GM12878 (cell line): ENCODE data around the gene SPAG9. TPM values are rescaled to one million over a fixed set of nuclear protein-coding genes. Genes with fewer than 3 reads are reported as not detected.

Experiments
- ATAC-seq: fragments of 200-7000 bp; cut with Tn5 transposase; 3 replicates; pipeline ENCODE4 v1.9.1; 2020; ENCODE audit warnings: mild to moderate bottlenecking, moderate library complexity
- BruUV-seq: library from RNA; stranded (reverse); fragments of 400-500 nt; replicated peaks from 2 replicates; lab custom pipeline; 2021; lab: Mats Ljungman, UMichigan
- CTCF ChIA-PET: fragments of 300-600 bp; sonication (Branson Sonifier 250); formaldehyde crosslinking; extraction: SDS; loops from one replicate; lab custom pipeline; 2021; ENCODE audit warnings: inconsistent platforms; lab: Yijun Ruan, JAX
- POLR2A ChIA-PET: fragments of 350-600 bp; formaldehyde crosslinking; extraction: SDS; loops from one replicate; lab custom pipeline; 2021; ENCODE audit warnings: inconsistent platforms; lab: Charles Lee
- RAD21 ChIA-PET: fragments of 300-600 bp; sonication (Branson Sonifier 250); formaldehyde crosslinking; loops from one replicate; lab custom pipeline; 2023; ENCODE audit warnings: antibody characterized with exemption; ENCODE audit not compliant: unreplicated experiment; lab: Charles Lee
- SMC1A ChIA-PET: fragments of 300-600 bp; sonication (Branson Sonifier 250); formaldehyde crosslinking; loops from one replicate; lab custom pipeline; 2023; ENCODE audit not compliant: unreplicated experiment, uncharacterized antibody; lab: Charles Lee
- DNase-seq: peaks from one replicate; pipeline ENCODE4 v3.0.0-alpha.2; 2011; ENCODE audit warnings: low read depth, low spot score
- FAIRE-seq: peaks from 3 replicates; lab custom pipeline; 2011; peaks lifted over from hg19 to GRCh38; lab: Jason Lieb, UNC
- H2AFZ ChIP-seq: 2 replicates; pipeline ENCODE4 v1.6.0; 2011; ENCODE audit warnings: low read depth, low read length, control low read depth; ENCODE audit not compliant: control insufficient read depth
- H3K27ac ChIP-seq: 2 replicates; pipeline ENCODE4 v1.5.1; 2011; ENCODE audit warnings: control low read depth; ENCODE audit not compliant: control insufficient read depth, insufficient read depth
- H3K27me3 ChIP-seq, 2 experiments: replicated peaks in 1 of 2; 2 replicates each; pipeline versions ENCODE4 v1.6.0 to v1.6.1; 2011; ENCODE audit warnings: low read length in 1 of 2; ENCODE audit not compliant: control insufficient read depth in 2 of 2, insufficient read depth in 2 of 2
- H3K36me3 ChIP-seq, 2 experiments: 2 replicates each; pipeline ENCODE4 v1.5.1; 2011; ENCODE audit warnings: low read length in 1 of 2; ENCODE audit not compliant: control insufficient read depth in 2 of 2, insufficient read depth in 2 of 2
- H3K4me1 ChIP-seq: 2 replicates; pipeline ENCODE4 v1.6.1; 2011; ENCODE audit warnings: mild to moderate bottlenecking, low read length, moderate library complexity, mixed read lengths; ENCODE audit not compliant: control insufficient read depth, insufficient read depth
- H3K4me2 ChIP-seq: 2 replicates; pipeline ENCODE4 v1.6.0; 2011; ENCODE audit warnings: control low read depth; ENCODE audit not compliant: control insufficient read depth, insufficient read depth
- H3K4me3 ChIP-seq: fragments of 200-600 bp; sonication (generic); 2 replicates; pipeline ENCODE4 v1.5.1; 2016
- H3K79me2 ChIP-seq: 2 replicates; pipeline ENCODE4 v1.6.0; 2011; ENCODE audit warnings: low read length; ENCODE audit not compliant: control insufficient read depth, insufficient read depth
- H3K9ac ChIP-seq: 2 replicates; pipeline ENCODE4 v1.8.0; 2011; ENCODE audit warnings: low read length, control low read depth, mixed read lengths; ENCODE audit not compliant: control insufficient read depth, insufficient read depth
- H3K9me3 ChIP-seq: replicated peaks from 3 replicates; pipeline ENCODE4 v1.5.1; 2011; ENCODE audit warnings: mild to moderate bottlenecking, low read length; ENCODE audit not compliant: control insufficient read depth, insufficient read depth
- H4K20me1 ChIP-seq: 2 replicates; pipeline ENCODE4 v1.6.0; 2011; ENCODE audit not compliant: control insufficient read depth, insufficient read depth
- CEBPB ChIP-seq, 2 experiments: fragments of 150-350 bp in 1 of 2; IDR thresholded peaks; 2 replicates each; pipeline ENCODE4 v1.6.1; 2012 to 2014; ENCODE audit warnings: low read depth in 2 of 2, low read length in 2 of 2, borderline replicate concordance in 1 of 2, inconsistent platforms in 1 of 2
- EZH2 ChIP-seq: IDR thresholded peaks from 2 replicates; pipeline ENCODE4 v1.6.1; 2012; ENCODE audit warnings: low read depth, mild to moderate bottlenecking, control low read depth, inconsistent platforms, low read length, borderline replicate concordance; ENCODE audit not compliant: control insufficient read depth
- MEF2A ChIP-seq: IDR thresholded peaks from 2 replicates; pipeline ENCODE4 v1.6.1; 2011; ENCODE audit warnings: low read depth, mild to moderate bottlenecking, low read length, moderate library complexity; ENCODE audit not compliant: insufficient read depth
- RAD21 ChIP-seq: IDR thresholded peaks from 2 replicates; pipeline ENCODE4 v1.6.1; 2011; ENCODE audit warnings: mild to moderate bottlenecking, low read depth, low read length, moderate library complexity; ENCODE audit not compliant: insufficient read depth
- RAD51 ChIP-seq: fragments of 450-650 bp; IDR thresholded peaks from 2 replicates; pipeline ENCODE4 v1.6.1; 2016; ENCODE audit warnings: moderate library complexity, mild to moderate bottlenecking, inconsistent platforms
- TAF1 ChIP-seq: IDR thresholded peaks from 2 replicates; pipeline ENCODE4 v1.6.1; 2011; ENCODE audit warnings: mild to moderate bottlenecking, low read depth, low read length, borderline replicate concordance
- ZNF217 ChIP-seq: fragments of 450-650 bp; IDR thresholded peaks from 2 replicates; pipeline ENCODE4 v1.6.1; 2017; ENCODE audit warnings: antibody characterized with exemption, mild to moderate bottlenecking
- WGBS: methylation state at CpG from one replicate; pipeline ENCODE4 v1.1.6; 2016; ENCODE audit warnings: low lambda C conversion rate; ENCODE audit not compliant: insufficient replicate concordance, insufficient coverage; ENCODE audit errors: missing lambda C conversion rate; 5-methylcytosine and 5-hydroxymethylcytosine counted together
- in situ Hi-C: fragments of 300-500 bp; cut with MboI; formaldehyde crosslinking; loops from 9 replicates; pipeline ENCODE4 v1.14.3; 2018; ENCODE audit warnings: mixed read lengths
- intact Hi-C: fragments of 100-400 bp; cut with micrococcal nuclease; formaldehyde crosslinking; loops from one replicate; pipeline ENCODE4 v1.14.2; 2022; ENCODE audit not compliant: unreplicated experiment
- polyA plus RNA-seq, 11 experiments: library from polyadenylated mRNA; depleted of rRNA in 4 of 11; unstranded in 6 of 11; stranded (reverse) in 5 of 11; fragments of >200 nt; fragmentation: Nextera tagmentation in 4 of 11; fragmentation: Illumina TruSeq in 1 of 11; extraction: Ambion mirVana in 4 of 11; extraction: Trizol in 1 of 11; gene quantifications; 1 replicate in 1 of 11; 2 replicates in 10 of 11; pipeline versions ENCODE4 v1.2.1 to v1.2.3, GENCODE V29; 2011 to 2016; ENCODE audit warnings: inconsistent platforms in 2 of 11, missing spikeins in 2 of 11, low read depth in 1 of 11
- total RNA-seq, 4 experiments: library from RNA; depleted of rRNA in 3 of 4; stranded (reverse); fragments of >200 nt in 3 of 4; fragmentation: Illumina TruSeq in 1 of 4; extraction: Trizol in 1 of 4; gene quantifications; 2 replicates each; pipeline versions ENCODE4 v1.2.1 to v1.2.3, GENCODE V29; 2013 to 2021
- TF ChIP-seq, protein P1 (sequence below): fragments of 450-650 bp; IDR thresholded peaks from 2 replicates; pipeline ENCODE4 v1.6.1; 2017; ENCODE audit warnings: low read depth, mild to moderate bottlenecking, moderate library complexity
- TF ChIP-seq, protein P2 (sequence below): IDR thresholded peaks from 2 replicates; pipeline ENCODE4 v1.6.1; 2012; ENCODE audit warnings: mild to moderate bottlenecking, low read depth, low read length
- TF ChIP-seq, protein P3 (sequence below): fragments of 450-650 bp; IDR thresholded peaks from 2 replicates; pipeline ENCODE4 v1.6.1; 2017; ENCODE audit warnings: antibody characterized with exemption, mild to moderate bottlenecking, moderate library complexity
- TF ChIP-seq, protein P4 (sequence below): IDR thresholded peaks from 2 replicates; pipeline ENCODE4 v1.6.1; 2011; ENCODE audit warnings: borderline replicate concordance, low read depth, mild to moderate bottlenecking, moderate library complexity, mixed read lengths, low read length; ENCODE audit not compliant: insufficient read depth; ENCODE audit errors: extremely low read length

Gene SPAG9
- total and polyA plus RNA-seq, 10 of the 15 experiments (the other 5 are each of a cell fraction or from before 2014, with no cell fraction given) = 6.6 to 42.0 (median 24.9) TPM

DNA sequence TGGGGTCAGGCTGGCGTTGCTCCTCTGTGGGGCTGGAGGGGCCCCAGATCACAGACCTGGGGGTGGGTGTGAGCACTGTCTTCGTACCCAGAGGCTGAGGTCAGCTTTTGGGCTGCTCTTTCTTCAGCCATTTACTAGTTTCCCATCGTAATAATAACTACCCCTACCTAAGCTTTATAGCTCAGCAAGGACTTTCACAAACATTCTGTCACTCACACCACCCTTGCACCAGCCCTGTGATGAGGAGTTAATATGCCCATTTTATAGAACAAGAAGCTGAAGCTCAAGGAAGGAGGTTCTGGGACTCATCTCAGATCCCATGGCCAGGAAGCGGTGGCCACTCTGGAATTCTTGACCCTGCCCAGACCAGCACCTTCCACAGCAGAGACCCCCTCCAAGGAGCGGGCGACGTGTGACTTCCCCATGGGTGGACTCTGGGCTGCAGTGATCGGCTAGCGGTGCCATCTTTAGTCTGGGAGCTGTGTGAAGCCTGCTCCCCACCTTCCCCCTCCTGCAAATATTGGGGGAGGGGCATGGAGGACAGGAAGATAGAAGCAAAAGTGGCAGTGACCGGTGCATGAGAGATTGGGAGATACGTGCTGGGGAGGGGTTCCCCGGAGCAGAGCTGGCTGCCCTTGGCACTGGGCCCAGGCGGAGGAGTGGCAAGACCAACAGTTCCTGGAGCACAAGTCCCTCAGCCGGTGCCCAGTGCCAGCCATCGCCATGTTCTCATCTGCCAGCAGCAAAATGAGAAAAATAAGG, 172.7 kb downstream of the SPAG9 start:
- H3K27ac ChIP-seq = no peak overlapping the region
- ChIA-PET SMC1A (interaction anchor here (1.3 to 5.1 kb wide), 5 partner anchors 83 to 164 kb away, joined by 3 to 67 read pairs (median 5); no protein-coding TSS in a partner anchor), RAD21 (interaction anchor here (0.8 to 3.3 kb wide), 4 partner anchors 82 to 205 kb away, joined by 3 to 34 read pairs (median 4); partner anchors contain the start of genes NME1 and TOB1), POLR2A (interaction anchor here (0.8 kb wide), 1 partner anchor 82 kb away, joined by 4 read pairs; the partner anchor contains the start of gene TOB1), CTCF (interaction anchor here (1.0 to 12.2 kb wide), 7 partner anchors 17 to 164 kb away, joined by 3 to 309 read pairs (median 5); no protein-coding TSS in a partner anchor)
- no peaks in the 10 kb centered on the region for H3K36me3 ChIP-seq
- H3K4me1 ChIP-seq = peaks cover 16% of the 10 kb centered on the region
- H3K9me3 ChIP-seq = no peaks in the 10 kb centered on the region
- in situ Hi-C loops (no loop called here), intact Hi-C loops (no loop called here)
- ATAC-seq = no peak
- DNase-seq = no peak
- no peaks in the 10 kb centered on the region for H4K20me1 ChIP-seq
- no peak overlapping the region for H2AFZ ChIP-seq
- H3K4me3 ChIP-seq = no peak overlapping the region
- H3K79me2 ChIP-seq = no peaks in the 10 kb centered on the region
- H3K9ac ChIP-seq = no peak overlapping the region
- no peak overlapping the region for H3K4me2 ChIP-seq
- 75% methylated on average over 15 of the region's 15 CpGs for WGBS
- FAIRE-seq = no peak
- no peaks in the 10 kb centered on the region for H3K27me3 ChIP-seq
- no TSS peak for BruUV-seq
- TF ChIP-seq TAF1 = no peak
- TF ChIP-seq MEF2A = no peak
- TF ChIP-seq ZNF217 = no peak
- TF ChIP-seq, protein P1, sequence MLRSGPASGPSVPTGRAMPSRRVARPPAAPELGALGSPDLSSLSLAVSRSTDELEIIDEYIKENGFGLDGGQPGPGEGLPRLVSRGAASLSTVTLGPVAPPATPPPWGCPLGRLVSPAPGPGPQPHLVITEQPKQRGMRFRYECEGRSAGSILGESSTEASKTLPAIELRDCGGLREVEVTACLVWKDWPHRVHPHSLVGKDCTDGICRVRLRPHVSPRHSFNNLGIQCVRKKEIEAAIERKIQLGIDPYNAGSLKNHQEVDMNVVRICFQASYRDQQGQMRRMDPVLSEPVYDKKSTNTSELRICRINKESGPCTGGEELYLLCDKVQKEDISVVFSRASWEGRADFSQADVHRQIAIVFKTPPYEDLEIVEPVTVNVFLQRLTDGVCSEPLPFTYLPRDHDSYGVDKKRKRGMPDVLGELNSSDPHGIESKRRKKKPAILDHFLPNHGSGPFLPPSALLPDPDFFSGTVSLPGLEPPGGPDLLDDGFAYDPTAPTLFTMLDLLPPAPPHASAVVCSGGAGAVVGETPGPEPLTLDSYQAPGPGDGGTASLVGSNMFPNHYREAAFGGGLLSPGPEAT = no peak
- TF ChIP-seq, protein P2, sequence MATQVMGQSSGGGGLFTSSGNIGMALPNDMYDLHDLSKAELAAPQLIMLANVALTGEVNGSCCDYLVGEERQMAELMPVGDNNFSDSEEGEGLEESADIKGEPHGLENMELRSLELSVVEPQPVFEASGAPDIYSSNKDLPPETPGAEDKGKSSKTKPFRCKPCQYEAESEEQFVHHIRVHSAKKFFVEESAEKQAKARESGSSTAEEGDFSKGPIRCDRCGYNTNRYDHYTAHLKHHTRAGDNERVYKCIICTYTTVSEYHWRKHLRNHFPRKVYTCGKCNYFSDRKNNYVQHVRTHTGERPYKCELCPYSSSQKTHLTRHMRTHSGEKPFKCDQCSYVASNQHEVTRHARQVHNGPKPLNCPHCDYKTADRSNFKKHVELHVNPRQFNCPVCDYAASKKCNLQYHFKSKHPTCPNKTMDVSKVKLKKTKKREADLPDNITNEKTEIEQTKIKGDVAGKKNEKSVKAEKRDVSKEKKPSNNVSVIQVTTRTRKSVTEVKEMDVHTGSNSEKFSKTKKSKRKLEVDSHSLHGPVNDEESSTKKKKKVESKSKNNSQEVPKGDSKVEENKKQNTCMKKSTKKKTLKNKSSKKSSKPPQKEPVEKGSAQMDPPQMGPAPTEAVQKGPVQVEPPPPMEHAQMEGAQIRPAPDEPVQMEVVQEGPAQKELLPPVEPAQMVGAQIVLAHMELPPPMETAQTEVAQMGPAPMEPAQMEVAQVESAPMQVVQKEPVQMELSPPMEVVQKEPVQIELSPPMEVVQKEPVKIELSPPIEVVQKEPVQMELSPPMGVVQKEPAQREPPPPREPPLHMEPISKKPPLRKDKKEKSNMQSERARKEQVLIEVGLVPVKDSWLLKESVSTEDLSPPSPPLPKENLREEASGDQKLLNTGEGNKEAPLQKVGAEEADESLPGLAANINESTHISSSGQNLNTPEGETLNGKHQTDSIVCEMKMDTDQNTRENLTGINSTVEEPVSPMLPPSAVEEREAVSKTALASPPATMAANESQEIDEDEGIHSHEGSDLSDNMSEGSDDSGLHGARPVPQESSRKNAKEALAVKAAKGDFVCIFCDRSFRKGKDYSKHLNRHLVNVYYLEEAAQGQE = no peak
- TF ChIP-seq, protein P3, sequence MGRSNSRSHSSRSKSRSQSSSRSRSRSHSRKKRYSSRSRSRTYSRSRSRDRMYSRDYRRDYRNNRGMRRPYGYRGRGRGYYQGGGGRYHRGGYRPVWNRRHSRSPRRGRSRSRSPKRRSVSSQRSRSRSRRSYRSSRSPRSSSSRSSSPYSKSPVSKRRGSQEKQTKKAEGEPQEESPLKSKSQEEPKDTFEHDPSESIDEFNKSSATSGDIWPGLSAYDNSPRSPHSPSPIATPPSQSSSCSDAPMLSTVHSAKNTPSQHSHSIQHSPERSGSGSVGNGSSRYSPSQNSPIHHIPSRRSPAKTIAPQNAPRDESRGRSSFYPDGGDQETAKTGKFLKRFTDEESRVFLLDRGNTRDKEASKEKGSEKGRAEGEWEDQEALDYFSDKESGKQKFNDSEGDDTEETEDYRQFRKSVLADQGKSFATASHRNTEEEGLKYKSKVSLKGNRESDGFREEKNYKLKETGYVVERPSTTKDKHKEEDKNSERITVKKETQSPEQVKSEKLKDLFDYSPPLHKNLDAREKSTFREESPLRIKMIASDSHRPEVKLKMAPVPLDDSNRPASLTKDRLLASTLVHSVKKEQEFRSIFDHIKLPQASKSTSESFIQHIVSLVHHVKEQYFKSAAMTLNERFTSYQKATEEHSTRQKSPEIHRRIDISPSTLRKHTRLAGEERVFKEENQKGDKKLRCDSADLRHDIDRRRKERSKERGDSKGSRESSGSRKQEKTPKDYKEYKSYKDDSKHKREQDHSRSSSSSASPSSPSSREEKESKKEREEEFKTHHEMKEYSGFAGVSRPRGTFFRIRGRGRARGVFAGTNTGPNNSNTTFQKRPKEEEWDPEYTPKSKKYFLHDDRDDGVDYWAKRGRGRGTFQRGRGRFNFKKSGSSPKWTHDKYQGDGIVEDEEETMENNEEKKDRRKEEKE = no peak
- no peak for TF ChIP-seq RAD21
- TF ChIP-seq, protein P4, sequence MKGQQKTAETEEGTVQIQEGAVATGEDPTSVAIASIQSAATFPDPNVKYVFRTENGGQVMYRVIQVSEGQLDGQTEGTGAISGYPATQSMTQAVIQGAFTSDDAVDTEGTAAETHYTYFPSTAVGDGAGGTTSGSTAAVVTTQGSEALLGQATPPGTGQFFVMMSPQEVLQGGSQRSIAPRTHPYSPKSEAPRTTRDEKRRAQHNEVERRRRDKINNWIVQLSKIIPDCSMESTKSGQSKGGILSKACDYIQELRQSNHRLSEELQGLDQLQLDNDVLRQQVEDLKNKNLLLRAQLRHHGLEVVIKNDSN = no peak
- TF ChIP-seq EZH2 = no peak
- no peak for TF ChIP-seq CEBPB (IDR thresholded peaks at IDR 0.05; ENCODE audit: borderline replicate concordance in 1 of 2, low read depth in 2 of 2, low read length in 2 of 2)
- TF ChIP-seq RAD51 = no peak
